ENCODE results near the gene RANBP3L.
"Not testable (repeated sequence)": the region's sequence is repeated elsewhere in the genome, so short reads cannot be mapped to it uniquely, and the experiment has no call there.

The RANBP3L gene

DNA sequence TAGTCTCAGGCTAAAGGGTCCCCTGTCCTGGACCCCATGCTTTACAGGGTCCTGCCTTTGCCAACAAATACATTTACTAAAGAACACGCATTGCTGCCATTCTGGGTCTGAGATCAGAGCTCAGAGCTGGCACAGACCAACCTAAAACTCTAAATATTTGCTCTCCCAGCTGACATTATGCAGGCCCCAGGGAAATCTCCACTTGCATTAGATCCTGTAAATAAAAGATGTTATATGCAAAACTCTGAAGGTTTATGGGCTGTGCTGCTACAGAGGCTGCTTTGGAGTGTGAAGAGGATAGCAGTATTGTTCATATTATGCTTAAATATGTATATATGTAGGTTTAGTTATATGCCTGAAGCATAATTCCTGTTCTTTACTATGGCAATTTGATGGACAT lies 35.9 kb upstream of the RANBP3L start:
- WGBS = 88% methylated on average over 1 of the region's 1 CpG

DNA sequence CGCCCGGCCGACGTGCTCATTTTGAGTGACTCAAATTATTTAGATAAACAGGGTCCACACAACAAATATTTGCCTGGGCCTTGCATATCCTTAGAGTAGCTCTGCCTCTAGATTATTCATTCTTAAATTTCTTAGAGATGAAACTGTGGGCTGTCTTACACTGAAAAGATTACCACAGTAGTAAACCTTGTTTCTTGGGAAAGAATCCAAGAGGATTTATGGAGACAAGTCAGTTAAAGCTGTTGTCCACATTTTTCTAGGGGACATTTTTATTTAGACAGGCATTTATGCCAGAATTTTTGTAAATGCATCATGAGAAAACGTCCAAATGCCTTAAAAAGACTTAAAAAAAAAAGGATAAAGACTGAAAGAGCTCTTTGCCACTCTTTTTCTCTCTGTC lies 32.6 kb upstream of the RANBP3L start:
- Histone ChIP-seq H2BK120ac (ENCODE audit: low read depth, low read length) (no peak overlapping the region), H3K23ac (ENCODE audit: low read length in 2 of 2) (no peak overlapping the region), H3K79me1 (replicated peaks; ENCODE audit: low read length, poor library complexity, severe bottlenecking) (no peaks in the 10 kb centered on the region), H4K8ac (ENCODE audit: low read length) (no peak overlapping the region), H3K4ac (ENCODE audit: low read depth in 1 of 2, low read length in 2 of 2) (no peak overlapping the region), H3K9ac (ENCODE audit: low read length) (no peak overlapping the region), H3K27ac (ENCODE audit: low read length, poor library complexity, severe bottlenecking) (no peak overlapping the region), H3K27me3 (ENCODE audit: control insufficient read depth in 1 of 2, insufficient read depth in 1 of 2, low read length in 2 of 2) (no peaks in the 10 kb centered on the region), H2AFZ (ENCODE audit: low read depth, low read length) (no peak overlapping the region), H3K4me2 (ENCODE audit: low read length, poor library complexity, severe bottlenecking) (no peak overlapping the region), H3K9me3 (ENCODE audit: control insufficient read depth, low read length) (no peaks in the 10 kb centered on the region), H2AK5ac (ENCODE audit: low read length, severe bottlenecking) (no peak overlapping the region), H3K18ac (ENCODE audit: low read depth in 1 of 2, low read length in 2 of 2) (no peak overlapping the region), H2BK12ac (ENCODE audit: low read length in 2 of 2) (no peak overlapping the region), H3K36me3 (ENCODE audit: control insufficient read depth in 1 of 2, insufficient read depth in 2 of 2, low read depth in 1 of 2, low read length in 2 of 2) (no peaks in the 10 kb centered on the region), H3K4me3 (ENCODE audit: insufficient read depth in 1 of 2, low read depth in 1 of 2, low read length in 2 of 2) (no peak overlapping the region), H4K91ac (ENCODE audit: low read length) (no peak overlapping the region), H2BK15ac (ENCODE audit: low read depth, poor library complexity, severe bottlenecking) (no peak overlapping the region), H2BK5ac (ENCODE audit: low read depth, low read length, poor library complexity, severe bottlenecking) (no peak overlapping the region), H3K14ac (ENCODE audit: low read length in 2 of 2) (no peak overlapping the region), H3K4me1 (ENCODE audit: control insufficient read depth, insufficient read depth, low read depth, low read length) (no peaks in the 10 kb centered on the region)
- no peak for DNase-seq
- WGBS = no CpG with 5 or more reads among the region's 5 CpGs

More for the DNA sequence above, 35.9 kb upstream of the RANBP3L start:
- no peak for DNase-seq
- H2BK12ac ChIP-seq (ENCODE audit: low read length in 2 of 2) = no peak overlapping the region
- H2AFZ ChIP-seq (ENCODE audit: low read depth, low read length) = no peak overlapping the region
- H3K9ac ChIP-seq (ENCODE audit: low read length) = no peak overlapping the region
- H2BK15ac ChIP-seq (ENCODE audit: low read depth, poor library complexity, severe bottlenecking) = no peak overlapping the region
- H3K14ac ChIP-seq (ENCODE audit: low read length in 2 of 2) = no peak overlapping the region
- H2BK120ac ChIP-seq (ENCODE audit: low read depth, low read length) = no peak overlapping the region
- H2BK5ac ChIP-seq (ENCODE audit: low read depth, low read length, poor library complexity, severe bottlenecking) = no peak overlapping the region
- no peak overlapping the region for H3K4me2 ChIP-seq (ENCODE audit: low read length, poor library complexity, severe bottlenecking)
- H3K4me1 ChIP-seq (ENCODE audit: control insufficient read depth, insufficient read depth, low read depth, low read length) = no peaks in the 10 kb centered on the region
- H3K4me3 ChIP-seq (ENCODE audit: insufficient read depth in 1 of 2, low read depth in 1 of 2, low read length in 2 of 2) = no peak overlapping the region
- no peaks in the 10 kb centered on the region for H3K36me3 ChIP-seq (ENCODE audit: control insufficient read depth in 1 of 2, insufficient read depth in 2 of 2, low read depth in 1 of 2, low read length in 2 of 2)
- no peak overlapping the region for H3K4ac ChIP-seq (ENCODE audit: low read depth in 1 of 2, low read length in 2 of 2)
- no peak overlapping the region for H3K27ac ChIP-seq (ENCODE audit: low read length, poor library complexity, severe bottlenecking)
- H2AK5ac ChIP-seq (ENCODE audit: low read length, severe bottlenecking) = no peak overlapping the region
- H4K91ac ChIP-seq (ENCODE audit: low read length) = no peak overlapping the region
- H3K18ac ChIP-seq (ENCODE audit: low read depth in 1 of 2, low read length in 2 of 2) = no peak overlapping the region
- H3K9me3 ChIP-seq (ENCODE audit: control insufficient read depth, low read length) = no peaks in the 10 kb centered on the region
- H4K8ac ChIP-seq (ENCODE audit: low read length) = no peak overlapping the region
- H3K27me3 ChIP-seq (ENCODE audit: control insufficient read depth in 1 of 2, insufficient read depth in 1 of 2, low read length in 2 of 2) = no peaks in the 10 kb centered on the region
- H3K23ac ChIP-seq (ENCODE audit: low read length in 2 of 2) = no peak overlapping the region
- H3K79me1 ChIP-seq (replicated peaks; ENCODE audit: low read length, poor library complexity, severe bottlenecking) = no peaks in the 10 kb centered on the region

DNA sequence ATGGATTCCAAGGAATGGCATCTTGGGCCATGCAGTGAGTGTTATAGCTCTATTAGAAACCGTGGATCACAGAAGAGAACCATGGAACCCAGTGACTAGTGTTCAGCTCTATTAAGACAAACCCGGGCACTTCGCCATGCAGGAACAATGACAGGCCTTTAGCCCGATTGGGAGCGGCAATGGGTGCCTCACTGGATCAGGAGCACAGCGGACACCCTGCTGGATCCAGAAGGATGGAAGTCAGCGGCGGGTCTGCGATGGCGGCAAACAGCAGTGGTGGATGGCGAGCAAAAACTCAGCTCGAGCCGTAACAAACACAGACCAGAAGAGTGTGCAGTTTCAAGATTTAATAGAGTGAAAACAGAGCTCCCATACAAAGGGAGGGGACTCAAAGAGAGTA lies 31.0 kb upstream of the RANBP3L start:
- not testable (repeated sequence) for H3K4me1 ChIP-seq (ENCODE audit: control insufficient read depth, insufficient read depth, low read depth, low read length); H2AFZ ChIP-seq (ENCODE audit: low read depth, low read length); DNase-seq; H3K4me2 ChIP-seq (ENCODE audit: low read length, poor library complexity, severe bottlenecking); H3K27me3 ChIP-seq (ENCODE audit: control insufficient read depth in 1 of 2, insufficient read depth in 1 of 2, low read length in 2 of 2); H3K9me3 ChIP-seq (ENCODE audit: control insufficient read depth, low read length); H3K27ac ChIP-seq (ENCODE audit: low read length, poor library complexity, severe bottlenecking); H3K4ac ChIP-seq (ENCODE audit: low read depth in 1 of 2, low read length in 2 of 2); H3K9ac ChIP-seq (ENCODE audit: low read length); H2BK120ac ChIP-seq (ENCODE audit: low read depth, low read length); H3K23ac ChIP-seq (ENCODE audit: low read length in 2 of 2); H2AK5ac ChIP-seq (ENCODE audit: low read length, severe bottlenecking); H4K91ac ChIP-seq (ENCODE audit: low read length); H3K4me3 ChIP-seq (ENCODE audit: insufficient read depth in 1 of 2, low read depth in 1 of 2, low read length in 2 of 2); H2BK12ac ChIP-seq (ENCODE audit: low read length in 2 of 2); H3K14ac ChIP-seq (ENCODE audit: low read length in 2 of 2); H3K79me1 ChIP-seq (replicated peaks; ENCODE audit: low read length, poor library complexity, severe bottlenecking); H2BK5ac ChIP-seq (ENCODE audit: low read depth, low read length, poor library complexity, severe bottlenecking); H3K18ac ChIP-seq (ENCODE audit: low read depth in 1 of 2, low read length in 2 of 2); H4K8ac ChIP-seq (ENCODE audit: low read length); H2BK15ac ChIP-seq (ENCODE audit: low read depth, poor library complexity, severe bottlenecking); H3K36me3 ChIP-seq (ENCODE audit: control insufficient read depth in 1 of 2, insufficient read depth in 2 of 2, low read depth in 1 of 2, low read length in 2 of 2)
- WGBS = 87% methylated on average over 13 of the region's 13 CpGs

DNA sequence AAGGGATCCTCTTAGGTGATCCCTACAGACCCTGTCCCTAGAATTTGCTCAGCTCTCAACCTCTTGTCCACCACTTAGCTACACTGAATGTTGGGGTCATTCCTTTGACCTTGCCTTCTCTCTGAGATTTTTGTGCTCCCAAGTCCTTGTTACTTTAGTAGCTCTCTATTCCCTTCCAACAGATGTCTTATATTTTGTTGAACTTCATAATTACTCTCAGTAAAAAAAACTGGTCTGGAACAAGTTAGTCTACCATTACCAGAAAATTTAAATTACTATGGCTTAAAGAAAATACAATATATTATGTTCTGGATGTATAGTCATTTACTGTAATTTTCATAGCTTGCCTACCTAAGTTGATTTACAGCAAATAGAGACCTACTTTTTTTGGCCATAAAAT lies 23.5 kb upstream of the RANBP3L start:
- Histone ChIP-seq H3K79me1 (replicated peaks; ENCODE audit: low read length, poor library complexity, severe bottlenecking) (no peaks in the 10 kb centered on the region), H3K9ac (ENCODE audit: low read length) (no peak overlapping the region), H3K9me3 (ENCODE audit: control insufficient read depth, low read length) (no peaks in the 10 kb centered on the region), H3K14ac (ENCODE audit: low read length in 2 of 2) (no peak overlapping the region), H2AK5ac (ENCODE audit: low read length, severe bottlenecking) (no peak overlapping the region), H3K27ac (ENCODE audit: low read length, poor library complexity, severe bottlenecking) (no peak overlapping the region), H3K4me2 (ENCODE audit: low read length, poor library complexity, severe bottlenecking) (no peak overlapping the region), H2AFZ (ENCODE audit: low read depth, low read length) (no peak overlapping the region), H2BK12ac (ENCODE audit: low read length in 2 of 2) (no peak overlapping the region), H3K23ac (ENCODE audit: low read length in 2 of 2) (no peak overlapping the region), H2BK15ac (ENCODE audit: low read depth, poor library complexity, severe bottlenecking) (no peak overlapping the region), H4K91ac (ENCODE audit: low read length) (no peak overlapping the region), H2BK5ac (ENCODE audit: low read depth, low read length, poor library complexity, severe bottlenecking) (no peak overlapping the region), H3K36me3 (ENCODE audit: control insufficient read depth in 1 of 2, insufficient read depth in 2 of 2, low read depth in 1 of 2, low read length in 2 of 2) (no peaks in the 10 kb centered on the region), H3K4ac (ENCODE audit: low read depth in 1 of 2, low read length in 2 of 2) (no peak overlapping the region), H3K4me1 (ENCODE audit: control insufficient read depth, insufficient read depth, low read depth, low read length) (no peaks in the 10 kb centered on the region), H3K4me3 (ENCODE audit: insufficient read depth in 1 of 2, low read depth in 1 of 2, low read length in 2 of 2) (no peak overlapping the region), H3K27me3 (ENCODE audit: control insufficient read depth in 1 of 2, insufficient read depth in 1 of 2, low read length in 2 of 2) (no peaks in the 10 kb centered on the region), H3K18ac (ENCODE audit: low read depth in 1 of 2, low read length in 2 of 2) (no peak overlapping the region), H4K8ac (ENCODE audit: low read length) (no peak overlapping the region), H2BK120ac (ENCODE audit: low read depth, low read length) (no peak overlapping the region)
- DNase-seq = no peak

Measured in mesenchymal stem cell (in vitro differentiated cells and primary cell).